K562 (cell line): ENCODE results near the gene SMOC2. TPM values are rescaled to one million over a fixed set of nuclear protein-coding genes. Genes with fewer than 3 reads are reported as not detected.

Experiments used
- ATAC-seq: fragments of 200-7000 bp; cut with Tn5 transposase; 3 replicates; pipeline ENCODE4 v1.9.1; 2020; ENCODE audit warnings: moderate library complexity
- BruUV-seq: library from RNA; stranded (reverse); fragments of 400-500 nt; replicated peaks from 2 replicates; lab custom pipeline; 2021; lab: Mats Ljungman, UMichigan
- CTCF ChIA-PET: fragments of 300-600 bp; formaldehyde crosslinking; extraction: SDS; loops from one replicate; lab custom pipeline; 2021; ENCODE audit warnings: low intra/inter-chr PET ratio; lab: Yijun Ruan, JAX
- POLR2A ChIA-PET: fragments of 300-600, 350-650 bp; sonication (Branson Sonifier 250); formaldehyde crosslinking; extraction: SDS; loops from one replicate; lab custom pipeline; 2021; ENCODE audit warnings: antibody characterized with exemption, inconsistent platforms; lab: Yijun Ruan, JAX
- DNase-seq, 4 experiments: peaks; one replicate each; pipeline versions ENCODE4 v3.0.0 to v3.0.0-alpha.2; 2011 to 2018; ENCODE audit warnings: low spot score in 3 of 4, mixed read lengths in 3 of 4; ENCODE audit errors: extremely low read depth in 1 of 4
- FAIRE-seq: peaks from 2 replicates; lab custom pipeline; 2011; peaks lifted over from hg19 to GRCh38; lab: Jason Lieb, UNC
- H2AFZ ChIP-seq: 2 replicates; pipeline ENCODE4 v1.6.0; 2011; ENCODE audit warnings: low read depth, low read length, control low read depth, inconsistent platforms
- H3K27ac ChIP-seq: fragments of 200-600 bp; 3 replicates; pipeline ENCODE4 v1.8.0; 2011; ENCODE audit warnings: low read depth, mild to moderate bottlenecking, control low read depth, inconsistent platforms, low read length, moderate library complexity, mixed read lengths; ENCODE audit errors: extremely low read depth
- H3K27me3 ChIP-seq, 2 experiments: fragments of 300-600 bp in 1 of 2; 2 replicates in 1 of 2; 3 replicates in 1 of 2; pipeline versions ENCODE4 v1.6.0 to v1.8.0; 2011; ENCODE audit warnings: inconsistent platforms in 2 of 2, low read length in 2 of 2, mild to moderate bottlenecking in 1 of 2, mixed read lengths in 1 of 2, moderate library complexity in 1 of 2; ENCODE audit not compliant: control insufficient read depth in 2 of 2, insufficient read depth in 2 of 2
- H3K36me3 ChIP-seq: fragments of 300-600 bp; 3 replicates; pipeline ENCODE4 v1.8.0; 2011; ENCODE audit warnings: mild to moderate bottlenecking, low read length, inconsistent platforms; ENCODE audit not compliant: control insufficient read depth, insufficient read depth
- H3K4me1 ChIP-seq, 2 experiments: fragments of 200-600 bp in 1 of 2; replicated peaks in 1 of 2; 2 replicates in 1 of 2; 3 replicates in 1 of 2; pipeline versions ENCODE4 v1.5.1 to v1.8.0; 2011; ENCODE audit warnings: inconsistent platforms in 2 of 2, low read length in 2 of 2, mild to moderate bottlenecking in 1 of 2, mixed read lengths in 1 of 2, moderate library complexity in 1 of 2; ENCODE audit not compliant: control insufficient read depth in 2 of 2, insufficient read depth in 2 of 2
- H3K4me2 ChIP-seq: 2 replicates; pipeline ENCODE4 v1.6.1; 2011; ENCODE audit warnings: low read length, control low read depth, inconsistent platforms, mixed read lengths; ENCODE audit not compliant: insufficient read depth
- H3K4me3 ChIP-seq: fragments of 200-600 bp; sonication (generic), shearing (Covaris generic); 2 replicates; pipeline ENCODE4 v1.5.1; 2016; ENCODE audit warnings: control low read depth, inconsistent platforms
- H3K79me2 ChIP-seq: fragments of 200-600 bp; 3 replicates; pipeline ENCODE4 v1.8.0; 2011; ENCODE audit warnings: low read length, inconsistent platforms; ENCODE audit not compliant: control insufficient read depth, insufficient read depth
- H3K9ac ChIP-seq, 2 experiments: 2 replicates each; pipeline versions ENCODE4 v1.6.0 to v1.6.1; 2011; ENCODE audit warnings: low read depth in 2 of 2, low read length in 2 of 2, control low read depth in 1 of 2, inconsistent platforms in 1 of 2, mild to moderate bottlenecking in 1 of 2, mixed read lengths in 1 of 2; ENCODE audit not compliant: insufficient read depth in 1 of 2
- H3K9me1 ChIP-seq: one replicate; pipeline ENCODE4 v1.6.0; 2011; ENCODE audit warnings: inconsistent platforms, mild to moderate bottlenecking, low read length, moderate library complexity; ENCODE audit not compliant: control insufficient read depth, insufficient read depth
- H3K9me3 ChIP-seq: replicated peaks from 2 replicates; pipeline ENCODE4 v1.5.1; 2011; ENCODE audit warnings: low read depth, low read length, inconsistent platforms; ENCODE audit not compliant: control insufficient read depth, insufficient read depth
- H4K20me1 ChIP-seq: replicated peaks from 2 replicates; pipeline ENCODE4 v1.6.1; 2011; ENCODE audit warnings: low read length, inconsistent platforms, mixed read lengths; ENCODE audit not compliant: control insufficient read depth, insufficient read depth
- CC2D1A ChIP-seq: fragments of 450-650 bp; IDR thresholded peaks from 2 replicates; pipeline ENCODE4 v1.6.1; 2017; ENCODE audit warnings: mild to moderate bottlenecking
- SMAD1 ChIP-seq: fragments of 150-350 bp; IDR thresholded peaks from 2 replicates; pipeline ENCODE4 v1.6.1; 2014; ENCODE audit warnings: low read length, low read depth; ENCODE audit not compliant: partially characterized antibody
- TARDBP ChIP-seq: fragments of 450-650 bp; IDR thresholded peaks from 2 replicates; pipeline ENCODE4 v1.6.1; 2016
- TGIF2 ChIP-seq: sonication (generic); formaldehyde crosslinking; IDR thresholded peaks from 2 replicates; pipeline ENCODE4 v1.8.1; 2022; ENCODE audit warnings: mild to moderate bottlenecking, missing genetic modification reagents, moderate library complexity
- ZC3H11A ChIP-seq: IDR thresholded peaks from 2 replicates; pipeline ENCODE4 v1.6.1; 2012; ENCODE audit warnings: low read depth, low read length, improper control_type of control experiment
- ZNF274 ChIP-seq: IDR thresholded peaks from 2 replicates; pipeline ENCODE4 v1.6.1; 2011; ENCODE audit warnings: low read depth, mild to moderate bottlenecking, low read length, moderate library complexity, borderline replicate concordance
- WGBS: fragments of 100-300 bp; shearing (Covaris generic); methylation state at CpG from one replicate; pipeline ENCODE4 v1.1.6; 2016; ENCODE audit warnings: low coverage, mixed read lengths; ENCODE audit not compliant: insufficient coverage; ENCODE audit errors: missing lambda C conversion rate; 5-methylcytosine and 5-hydroxymethylcytosine counted together
- in situ Hi-C: fragments of 300-500 bp; cut with MboI; formaldehyde crosslinking; loops from 4 replicates; pipeline ENCODE4 v1.15.0; 2018; ENCODE audit warnings: inconsistent platforms, mixed read lengths
- intact Hi-C: fragments of 100-400 bp; cut with micrococcal nuclease; formaldehyde crosslinking; loops from 2 replicates; pipeline ENCODE4 v1.14.2; 2022
- polyA plus RNA-seq, 8 experiments: library from polyadenylated mRNA; depleted of rRNA in 4 of 8; stranded (reverse) in 5 of 8; unstranded in 3 of 8; fragments of >200 nt; fragmentation: Nextera tagmentation in 2 of 8; fragmentation: Illumina TruSeq in 1 of 8; extraction: Ambion mirVana in 2 of 8; extraction: Trizol in 1 of 8; gene quantifications; 2 replicates each; pipeline versions ENCODE4 v1.2.1 to v1.2.3, GENCODE V29; 2011 to 2014; ENCODE audit warnings: inconsistent platforms in 1 of 8, missing spikeins in 1 of 8
- total RNA-seq, 7 experiments: library from RNA; depleted of rRNA in 6 of 7; stranded (reverse); fragments of >200 nt in 6 of 7; fragmentation: Illumina TruSeq in 2 of 7; extraction: Trizol in 2 of 7; gene quantifications; 2 replicates each; pipeline versions ENCODE4 v1.2.1 to v1.2.3, GENCODE V29; 2011 to 2021; ENCODE audit warnings: low replicate concordance in 1 of 7
- TF ChIP-seq, protein P1 (sequence below), 2 experiments: IDR thresholded peaks; 2 replicates each; pipeline ENCODE4 v1.6.1; 2012; ENCODE audit warnings: improper control_type of control experiment in 2 of 2, low read depth in 2 of 2, low read length in 2 of 2, borderline replicate concordance in 1 of 2
- TF ChIP-seq, protein P2 (sequence below): fragments of 450-650 bp; IDR thresholded peaks from 2 replicates; pipeline ENCODE4 v1.6.1; 2016; ENCODE audit warnings: missing biosample characterization, missing genetic modification characterization

SMOC2 gene
- total and polyA plus RNA-seq, 9 of the 15 experiments (the other 6 are each of a cell fraction or from before 2014, with no cell fraction given): 0.45 to 2.3 (median 1.1) TPM

DNA sequence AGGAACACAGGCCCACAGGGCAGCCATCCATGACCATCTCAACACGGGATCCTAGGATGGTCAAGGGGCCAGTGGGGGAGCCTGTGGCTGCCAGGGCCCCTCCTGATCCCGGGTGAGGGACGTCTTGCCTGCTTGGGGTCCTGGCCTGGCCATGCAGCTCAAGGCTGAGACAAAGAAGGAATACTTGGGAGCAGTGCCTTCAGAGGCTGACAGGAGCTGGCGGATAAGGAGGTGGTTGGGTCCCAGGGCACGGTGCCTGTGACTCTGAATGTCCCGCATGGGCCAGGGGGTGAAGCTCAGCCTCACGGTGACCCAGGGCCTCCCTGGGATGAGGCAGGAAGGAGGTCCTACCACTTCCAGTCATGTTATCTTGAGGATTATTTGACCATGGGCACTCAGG lies 95.2 kb downstream of the SMOC2 start:
- Histone ChIP-seq H4K20me1 (peaks cover 7% of the 10 kb centered on the region; the same call in 1 of the 2 replicates), H3K36me3 (no peaks in the 10 kb centered on the region), H3K9me3 (no peaks in the 10 kb centered on the region), H3K9me1 (no peaks in the 10 kb centered on the region), H3K27ac (no peak overlapping the region), H3K9ac (no peak overlapping the region), H2AFZ (no peak overlapping the region), H3K79me2 (no peaks in the 10 kb centered on the region), H3K4me3 (no peak overlapping the region), H3K4me2 (no peak overlapping the region), H3K27me3 (peaks cover 4 to 38% of the 10 kb centered on the region in 2 experiments; a peak in 4 of 5 replicates), H3K4me1 (peaks cover 0 to 13% of the 10 kb centered on the region in 2 experiments; a peak in 1 of 5 replicates)
- in situ Hi-C loops: no loop called here
- CTCF ChIA-PET: no interaction called here
- no TSS peak for BruUV-seq
- no peak for FAIRE-seq
- WGBS: 12% methylated on average over 7 of the region's 7 CpGs
- intact Hi-C loops: no loop called here
- no peak for DNase-seq
- POLR2A ChIA-PET: no interaction called here
- TF ChIP-seq TGIF2 (no peak), CC2D1A (no peak), ZC3H11A (no peak), ZNF274 (no peak), SMAD1 (no peak), TARDBP (no peak)
- TF ChIP-seq, protein P1, sequence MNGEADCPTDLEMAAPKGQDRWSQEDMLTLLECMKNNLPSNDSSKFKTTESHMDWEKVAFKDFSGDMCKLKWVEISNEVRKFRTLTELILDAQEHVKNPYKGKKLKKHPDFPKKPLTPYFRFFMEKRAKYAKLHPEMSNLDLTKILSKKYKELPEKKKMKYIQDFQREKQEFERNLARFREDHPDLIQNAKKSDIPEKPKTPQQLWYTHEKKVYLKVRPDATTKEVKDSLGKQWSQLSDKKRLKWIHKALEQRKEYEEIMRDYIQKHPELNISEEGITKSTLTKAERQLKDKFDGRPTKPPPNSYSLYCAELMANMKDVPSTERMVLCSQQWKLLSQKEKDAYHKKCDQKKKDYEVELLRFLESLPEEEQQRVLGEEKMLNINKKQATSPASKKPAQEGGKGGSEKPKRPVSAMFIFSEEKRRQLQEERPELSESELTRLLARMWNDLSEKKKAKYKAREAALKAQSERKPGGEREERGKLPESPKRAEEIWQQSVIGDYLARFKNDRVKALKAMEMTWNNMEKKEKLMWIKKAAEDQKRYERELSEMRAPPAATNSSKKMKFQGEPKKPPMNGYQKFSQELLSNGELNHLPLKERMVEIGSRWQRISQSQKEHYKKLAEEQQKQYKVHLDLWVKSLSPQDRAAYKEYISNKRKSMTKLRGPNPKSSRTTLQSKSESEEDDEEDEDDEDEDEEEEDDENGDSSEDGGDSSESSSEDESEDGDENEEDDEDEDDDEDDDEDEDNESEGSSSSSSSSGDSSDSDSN (IDR thresholded peaks at IDR 0.05; ENCODE audit: borderline replicate concordance in 1 of 2, low read depth in 2 of 2, low read length in 2 of 2): no peak
- TF ChIP-seq, protein P2, sequence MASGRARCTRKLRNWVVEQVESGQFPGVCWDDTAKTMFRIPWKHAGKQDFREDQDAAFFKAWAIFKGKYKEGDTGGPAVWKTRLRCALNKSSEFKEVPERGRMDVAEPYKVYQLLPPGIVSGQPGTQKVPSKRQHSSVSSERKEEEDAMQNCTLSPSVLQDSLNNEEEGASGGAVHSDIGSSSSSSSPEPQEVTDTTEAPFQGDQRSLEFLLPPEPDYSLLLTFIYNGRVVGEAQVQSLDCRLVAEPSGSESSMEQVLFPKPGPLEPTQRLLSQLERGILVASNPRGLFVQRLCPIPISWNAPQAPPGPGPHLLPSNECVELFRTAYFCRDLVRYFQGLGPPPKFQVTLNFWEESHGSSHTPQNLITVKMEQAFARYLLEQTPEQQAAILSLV: no peak
- no peak for ATAC-seq
